ENCODE data around the gene DNAH7.

DNAH7 gene

DNA sequence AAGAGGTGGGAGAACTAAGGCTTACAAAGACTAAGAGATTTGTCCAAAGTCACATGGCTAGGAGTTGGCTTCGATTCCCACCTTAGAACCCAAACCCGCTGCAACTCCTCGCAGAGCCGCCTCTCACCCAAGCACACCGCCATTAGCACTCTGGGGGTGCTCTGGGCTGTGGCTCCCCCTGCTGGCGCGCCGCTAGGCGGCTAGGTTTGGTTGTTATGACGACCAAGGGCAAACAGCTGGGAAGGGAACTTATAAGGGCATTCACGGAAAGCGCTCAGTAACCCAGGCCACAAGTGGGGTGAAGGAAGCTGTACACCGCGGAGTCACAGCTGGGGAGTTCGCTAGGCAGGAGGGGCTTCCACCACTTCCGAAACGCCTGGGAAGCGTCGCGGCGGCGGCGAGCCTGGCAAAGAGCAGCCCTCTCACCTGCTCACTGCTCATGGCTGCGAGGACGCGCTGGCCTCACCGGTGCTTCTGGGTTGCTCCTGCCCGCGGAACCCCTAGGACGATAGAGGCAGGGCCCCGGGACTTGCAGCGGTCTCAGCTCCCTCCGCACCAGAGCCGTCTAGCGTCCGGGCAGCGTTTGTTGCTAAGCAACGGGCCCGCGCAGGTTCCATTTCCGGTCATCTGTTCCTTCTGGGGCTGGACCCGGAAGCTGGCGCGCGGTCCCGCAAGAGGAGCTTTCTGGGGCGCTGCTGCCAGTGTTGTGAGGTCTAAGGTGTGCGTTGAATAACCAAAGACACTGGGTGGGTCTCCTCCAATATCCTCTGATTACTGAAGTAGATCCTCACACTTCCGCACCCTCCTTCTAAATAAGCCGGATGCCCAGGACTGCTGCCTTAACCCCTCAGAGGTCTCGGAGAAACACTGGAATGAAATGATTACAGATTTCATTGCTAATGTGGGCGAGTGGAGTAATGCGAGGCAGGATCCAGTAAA is at the start of gene DNAH7:
Gene DNAH7 (minus strand): TSS at position 567 of the 939 bp plus-strand sequence. CDS start 126 bp downstream, at position 441.
- peaks cover 4 to 9% of the 10 kb centered on the region in 2 donors for H3K4me1 Mint-ChIP-seq
- H3K4me3 Mint-ChIP-seq = peak within 1 kb of the TSS; percentile 95 to 96
- peaks cover 0 to 12% of the 10 kb centered on the region in 2 donors for H3K36me3 Mint-ChIP-seq
- no peaks in the 10 kb centered on the region for H3K9me3 Mint-ChIP-seq
- peaks cover 0 to 2% of the 10 kb centered on the region in 2 donors for H3K27me3 Mint-ChIP-seq
- peak within 1 kb of the TSS; percentile 97 for H3K27ac Mint-ChIP-seq
- DNase-seq (peak; percentile 92), ATAC-seq (replicated peaks) (peak; percentile 97)

DNA sequence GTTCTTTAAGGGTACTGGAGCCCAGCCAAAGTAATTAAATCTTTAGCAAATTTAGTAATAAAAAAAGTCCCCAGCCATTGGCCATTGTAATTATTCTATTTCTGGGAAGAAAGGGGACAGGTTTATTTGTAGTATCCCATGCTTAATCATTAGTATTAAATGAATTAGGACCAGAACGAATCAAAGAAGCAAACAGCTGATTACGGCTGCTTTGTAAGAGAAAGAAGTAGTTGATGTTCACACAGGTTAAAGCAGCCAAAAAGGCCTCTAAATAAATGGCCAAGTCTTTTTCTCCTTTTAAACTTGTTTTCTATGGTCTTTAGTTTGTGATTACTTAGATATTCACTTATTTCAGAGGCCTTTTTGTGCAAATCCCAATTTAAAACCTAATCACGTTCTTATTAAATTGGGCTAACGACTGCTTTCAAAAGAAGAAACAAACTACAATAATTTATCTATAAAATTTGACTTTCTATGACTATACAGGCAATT is 48.6 kb upstream of the DNAH7 start:
- Mint-ChIP-seq H3K4me1 (peaks cover 3 to 9% of the 10 kb centered on the region in 2 donors), H3K4me3 (no peak overlapping the region), H3K36me3 (peaks cover 0 to 5% of the 10 kb centered on the region in 2 donors), H3K9me3 (peaks cover 2 to 7% of the 10 kb centered on the region in 2 donors), H3K27me3 (no peaks in the 10 kb centered on the region), H3K27ac (no peak overlapping the region)
- ATAC-seq (replicated peaks) (no peak), DNase-seq (no peak)

DNA sequence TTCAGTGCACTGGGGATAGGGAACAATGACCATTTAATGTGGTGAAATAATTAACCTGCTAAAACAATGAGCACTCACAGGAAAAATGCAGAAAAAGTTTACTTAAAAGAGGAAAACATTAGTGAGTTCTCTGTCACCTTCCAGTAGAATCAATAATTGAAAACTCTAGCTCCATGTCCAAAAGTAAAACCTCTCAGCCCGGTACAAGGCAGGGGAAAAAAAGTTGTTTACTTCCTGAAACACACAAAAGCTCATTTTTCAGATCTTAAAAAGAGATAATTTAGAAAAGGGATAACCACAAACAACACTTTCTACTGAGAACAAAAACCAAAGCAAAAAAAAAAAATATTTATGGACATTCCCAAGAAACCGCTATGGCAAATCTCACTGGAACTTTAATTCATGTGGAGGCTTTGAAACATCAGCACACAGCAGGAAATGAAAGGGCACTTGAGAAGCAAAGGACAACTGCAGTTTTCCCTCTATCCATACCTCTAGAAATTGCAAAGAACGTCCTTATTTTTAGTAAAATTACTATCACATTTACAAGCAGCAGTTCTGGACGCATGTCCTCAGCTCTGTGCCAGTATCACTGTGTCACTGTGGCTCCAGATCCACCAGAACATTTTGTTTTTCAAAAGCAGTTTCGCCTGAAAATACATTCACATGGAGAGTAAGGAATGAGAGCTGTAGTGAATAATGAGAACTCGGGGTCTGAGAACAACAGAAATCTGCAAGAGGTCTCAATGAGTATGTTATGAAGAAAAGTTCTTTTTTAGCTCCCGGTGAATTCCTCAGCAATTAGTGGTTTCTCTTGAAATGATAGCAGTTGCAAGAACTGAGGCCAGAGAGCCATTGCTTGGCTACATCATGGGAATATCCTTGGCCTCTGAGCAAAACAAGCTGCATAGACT is 44.7 kb upstream of the DNAH7 start:
- H3K4me3 Mint-ChIP-seq = peak overlapping the region; percentile 10 to 19
- H3K9me3 Mint-ChIP-seq = no peaks in the 10 kb centered on the region
- H3K36me3 Mint-ChIP-seq = peaks cover 0 to 2% of the 10 kb centered on the region in 2 donors
- peaks cover 16 to 31% of the 10 kb centered on the region in 2 donors for H3K4me1 Mint-ChIP-seq
- DNase-seq (no peak), ATAC-seq (replicated peaks) (no peak)
- H3K27me3 Mint-ChIP-seq = no peaks in the 10 kb centered on the region
- peak overlapping the region; percentile 31 for H3K27ac Mint-ChIP-seq

DNA sequence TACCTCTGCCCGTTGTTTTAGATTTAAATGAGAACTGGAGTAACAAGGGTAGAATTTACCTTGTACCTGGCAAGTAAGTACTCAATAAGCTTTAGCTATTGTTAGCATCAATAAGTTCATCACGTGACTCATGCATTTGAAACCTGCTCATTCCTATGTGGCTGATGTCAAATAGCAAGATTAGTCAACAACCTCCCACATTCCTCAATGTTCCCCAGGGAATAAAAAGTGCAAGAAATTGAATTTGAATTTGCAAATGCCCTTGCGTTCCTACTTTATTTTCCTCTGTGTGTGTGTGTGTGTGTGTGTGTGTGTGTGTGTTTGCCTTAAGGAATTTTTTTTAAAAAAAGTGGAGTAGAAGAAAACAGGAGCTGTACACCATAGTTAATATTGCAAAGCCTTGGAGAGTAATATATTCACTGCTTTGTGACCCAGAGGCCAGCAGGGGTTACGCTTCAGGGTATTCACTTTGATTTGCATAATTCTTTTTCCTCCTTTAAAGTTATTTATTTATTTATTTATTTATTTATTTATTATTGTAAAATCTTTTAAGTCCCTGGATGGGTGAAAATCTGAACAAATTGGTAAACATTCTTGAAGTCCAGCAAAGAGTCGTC is 43.9 kb upstream of the DNAH7 start:
- ATAC-seq (replicated peaks) (peak; percentile 38 to 46), DNase-seq (no peak)
- Mint-ChIP-seq H3K27me3 (no peaks in the 10 kb centered on the region), H3K27ac (no peak overlapping the region), H3K4me1 (peaks cover 22 to 39% of the 10 kb centered on the region in 2 donors), H3K36me3 (peaks cover 5 to 7% of the 10 kb centered on the region in 2 donors), H3K9me3 (peaks cover 0 to 4% of the 10 kb centered on the region in 2 donors), H3K4me3 (no peak overlapping the region)

DNA sequence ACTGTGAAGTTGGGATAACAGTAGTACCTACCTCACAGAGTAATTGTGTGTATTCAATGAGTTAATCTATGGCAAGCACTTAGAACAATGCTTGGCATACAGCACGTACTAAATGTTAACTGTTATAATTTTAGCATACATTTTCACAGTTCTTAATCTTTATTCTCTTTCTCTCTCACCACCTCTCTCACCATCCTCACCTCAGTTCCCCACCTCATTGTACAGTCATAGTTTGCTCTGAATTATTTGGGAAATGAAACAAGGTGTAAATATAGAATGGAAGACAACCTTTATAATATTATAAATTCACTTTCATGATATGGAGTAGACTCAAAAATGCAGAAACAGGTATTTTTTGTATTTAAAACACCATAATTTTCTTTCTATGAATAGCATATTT is 40.0 kb upstream of the DNAH7 start:
- peaks cover 9% of the 10 kb centered on the region in 2 donors for H3K36me3 Mint-ChIP-seq
- H3K4me3 Mint-ChIP-seq = peak overlapping the region; percentile 51 to 77
- peak; percentile 69 to 73 for ATAC-seq (replicated peaks)
- peaks cover 33 to 66% of the 10 kb centered on the region in 2 donors for H3K4me1 Mint-ChIP-seq
- no peak for DNase-seq
- peak overlapping the region; percentile 93 for H3K27ac Mint-ChIP-seq
- peaks cover 0 to 6% of the 10 kb centered on the region in 2 donors for H3K9me3 Mint-ChIP-seq
- H3K27me3 Mint-ChIP-seq = no peaks in the 10 kb centered on the region

DNA sequence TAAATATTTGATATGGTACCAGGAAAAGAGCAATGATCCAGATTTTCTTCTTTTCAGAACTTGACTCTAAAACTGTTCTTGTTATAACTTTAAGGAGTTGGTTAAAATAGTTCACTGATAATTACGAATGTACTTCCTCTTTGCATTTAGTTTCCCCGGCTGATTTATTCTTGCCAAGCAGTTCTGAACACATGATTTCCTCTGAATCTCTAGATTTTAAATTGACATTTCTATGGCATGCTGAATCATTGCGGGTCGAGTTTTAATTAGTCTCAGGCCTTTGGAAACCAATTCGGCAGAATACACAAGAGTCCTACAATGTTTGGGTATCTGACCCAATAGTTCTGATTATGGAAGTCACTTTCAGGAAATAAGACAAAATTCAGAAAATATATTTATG is 37.3 kb upstream of the DNAH7 start:
- H3K27me3 Mint-ChIP-seq = no peaks in the 10 kb centered on the region
- DNase-seq = no peak
- peaks cover 48 to 79% of the 10 kb centered on the region in 2 donors for H3K4me1 Mint-ChIP-seq
- H3K36me3 Mint-ChIP-seq = peaks cover 9 to 12% of the 10 kb centered on the region in 2 donors
- peaks cover 0 to 6% of the 10 kb centered on the region in 2 donors for H3K9me3 Mint-ChIP-seq
- peak overlapping the region; percentile 23 to 57 for H3K4me3 Mint-ChIP-seq
- peak overlapping the region; percentile 89 for H3K27ac Mint-ChIP-seq
- no peak for ATAC-seq (replicated peaks)

DNA sequence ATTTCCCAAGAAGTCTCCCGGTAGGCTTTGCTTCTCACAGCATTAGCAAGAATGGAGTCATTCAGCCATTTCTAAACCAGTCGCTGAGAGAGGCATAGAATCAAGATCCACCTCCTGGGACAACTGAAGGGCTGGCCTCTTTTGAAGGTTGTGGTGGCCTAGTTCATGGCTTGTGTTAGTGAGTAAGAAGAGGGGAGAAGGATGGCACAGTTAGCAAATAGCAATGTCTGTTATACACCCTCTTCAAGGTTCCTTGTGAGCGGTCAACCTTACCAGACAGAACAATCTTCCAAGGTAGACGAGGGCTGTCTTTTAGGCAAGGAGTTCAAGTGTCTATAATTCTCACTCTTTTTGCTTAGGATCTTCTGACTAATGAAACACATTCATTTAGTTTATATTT is 35.4 kb upstream of the DNAH7 start:
- Mint-ChIP-seq H3K27ac (peak overlapping the region; percentile 91), H3K9me3 (peaks cover 0 to 8% of the 10 kb centered on the region in 2 donors), H3K4me1 (peaks cover 61 to 89% of the 10 kb centered on the region in 2 donors), H3K27me3 (no peaks in the 10 kb centered on the region), H3K4me3 (peak overlapping the region in 1 of 2 donors; percentile 55), H3K36me3 (peaks cover 18 to 20% of the 10 kb centered on the region in 2 donors)
- no peak for DNase-seq
- no peak for ATAC-seq (replicated peaks)

DNA sequence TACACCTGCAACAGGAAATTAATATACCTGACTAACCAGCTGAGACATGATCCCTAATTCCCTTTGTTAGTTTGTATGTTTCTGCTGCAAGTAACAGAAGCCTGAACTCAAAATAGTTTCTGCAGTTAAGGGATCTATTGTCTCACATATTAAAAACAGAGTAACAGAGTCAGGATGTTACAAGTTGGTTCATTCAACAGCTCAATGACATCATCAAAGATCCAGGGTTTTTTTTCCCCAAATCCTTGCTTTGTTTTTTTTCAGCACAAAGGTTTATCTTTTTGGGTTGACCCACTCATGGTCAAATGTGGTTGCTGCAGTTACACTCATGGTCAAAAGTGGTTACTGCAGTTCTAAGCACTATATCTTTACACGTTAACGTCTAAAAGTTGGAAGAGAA is 35.0 kb upstream of the DNAH7 start:
- DNase-seq = no peak
- Mint-ChIP-seq H3K27ac (peak overlapping the region; percentile 91), H3K9me3 (peaks cover 0 to 10% of the 10 kb centered on the region in 2 donors), H3K4me1 (peaks cover 62 to 89% of the 10 kb centered on the region in 2 donors), H3K27me3 (no peaks in the 10 kb centered on the region), H3K36me3 (peaks cover 22 to 25% of the 10 kb centered on the region in 2 donors), H3K4me3 (peak overlapping the region in 1 of 2 donors; percentile 55)
- ATAC-seq (replicated peaks) = no peak

DNA sequence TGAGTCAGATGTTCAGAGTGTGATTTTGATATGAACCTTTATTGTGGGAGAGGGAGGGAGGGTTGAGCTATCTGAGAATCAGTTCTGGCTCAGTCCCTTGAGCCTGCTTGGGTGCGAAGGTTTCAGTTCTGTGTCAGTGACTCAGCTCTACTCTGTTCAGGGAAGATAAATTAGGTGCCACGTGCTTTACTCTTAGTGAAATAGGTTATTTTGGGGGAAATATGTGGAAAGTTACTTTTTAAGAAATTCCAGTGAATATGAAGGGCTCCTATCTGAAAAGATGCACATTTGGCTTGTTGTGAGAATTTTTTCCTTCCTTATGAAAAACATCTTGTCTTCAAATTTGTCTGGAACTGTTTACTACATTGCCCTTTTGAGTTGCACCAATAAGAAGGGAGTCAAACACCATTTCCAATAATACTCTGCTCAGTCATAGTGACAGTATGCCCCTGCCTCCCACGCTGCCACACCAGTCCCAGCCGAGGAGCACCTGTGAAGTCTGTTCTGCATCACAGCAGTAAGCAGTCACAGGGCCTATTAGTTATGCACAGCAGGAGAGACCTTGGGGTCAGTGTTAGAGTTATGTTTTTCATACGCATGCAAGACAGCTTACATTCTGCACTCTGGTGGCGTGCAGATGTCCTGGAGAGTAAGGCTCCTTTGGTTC is 32.8 kb upstream of the DNAH7 start:
- H3K4me1 Mint-ChIP-seq = peaks cover 54 to 80% of the 10 kb centered on the region in 2 donors
- DNase-seq (peak; percentile 90), ATAC-seq (replicated peaks) (peak; percentile 97)
- peaks cover 15 to 19% of the 10 kb centered on the region in 2 donors for H3K36me3 Mint-ChIP-seq
- peaks cover 0 to 5% of the 10 kb centered on the region in 2 donors for H3K9me3 Mint-ChIP-seq
- peak overlapping the region; percentile 15 to 65 for H3K4me3 Mint-ChIP-seq
- H3K27ac Mint-ChIP-seq = peak overlapping the region; percentile 91
- H3K27me3 Mint-ChIP-seq = no peaks in the 10 kb centered on the region

DNA sequence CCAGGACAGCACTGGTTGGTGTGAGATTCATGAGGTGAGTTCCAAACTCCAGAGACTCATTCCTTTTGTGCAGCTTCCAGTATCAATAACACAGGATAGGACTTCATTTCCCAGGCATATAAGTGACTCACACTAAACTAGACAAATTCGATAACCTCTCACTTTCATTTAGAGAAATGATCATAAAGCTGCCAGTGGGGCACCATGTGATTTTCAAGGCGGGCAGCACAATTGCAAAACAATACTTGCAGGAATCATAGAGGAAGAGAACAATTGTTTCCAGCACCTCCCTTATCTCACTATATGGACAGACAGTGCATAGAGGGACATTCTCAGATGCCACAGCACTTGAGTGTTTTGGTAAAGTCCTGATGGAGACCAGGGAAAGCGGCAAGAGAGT is 31.3 kb upstream of the DNAH7 start:
- peaks cover 0 to 7% of the 10 kb centered on the region in 2 donors for H3K9me3 Mint-ChIP-seq
- ATAC-seq (replicated peaks) (no peak), DNase-seq (no peak)
- H3K36me3 Mint-ChIP-seq = peaks cover 15 to 18% of the 10 kb centered on the region in 2 donors
- H3K27me3 Mint-ChIP-seq = no peaks in the 10 kb centered on the region
- peaks cover 51 to 68% of the 10 kb centered on the region in 2 donors for H3K4me1 Mint-ChIP-seq
- H3K27ac Mint-ChIP-seq = peak overlapping the region; percentile 89
- H3K4me3 Mint-ChIP-seq = peak overlapping the region; percentile 51 to 56

DNA sequence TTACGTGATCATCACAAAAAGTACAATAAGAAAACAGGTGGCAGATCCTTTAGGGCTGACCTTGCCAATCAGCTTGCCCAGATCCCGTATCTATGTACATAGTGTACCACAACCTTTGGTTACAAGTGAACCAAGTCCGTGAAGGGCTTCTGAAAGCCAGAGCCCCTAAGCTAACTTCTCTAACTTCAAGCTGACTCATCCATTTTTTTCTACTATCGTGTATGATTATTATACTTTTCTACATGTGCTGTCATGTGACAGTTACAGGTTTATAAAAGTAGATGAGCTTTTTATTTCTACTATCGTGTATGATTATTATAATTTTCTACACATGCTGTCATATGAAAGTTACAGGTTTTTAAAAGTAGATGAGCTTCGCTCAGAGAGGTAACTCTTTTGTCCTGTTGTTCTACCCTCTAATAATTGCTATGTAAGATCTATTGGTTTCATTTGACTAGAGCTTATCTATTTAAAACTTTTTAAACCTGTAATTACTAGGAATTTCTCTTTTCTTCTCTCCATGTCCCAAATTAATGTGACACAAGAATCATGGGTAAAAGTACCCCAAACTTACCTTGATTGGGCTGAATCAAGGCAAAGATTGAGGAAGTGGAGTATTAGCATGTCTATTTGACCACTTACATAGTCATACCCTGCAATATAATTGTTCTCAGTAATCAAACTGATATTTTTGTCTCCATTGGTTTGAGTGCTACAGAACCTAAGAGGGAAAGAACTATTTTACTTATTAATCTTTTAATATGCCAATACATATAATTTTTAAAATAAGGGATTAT is 29.4 kb upstream of the DNAH7 start:
- ATAC-seq (replicated peaks) (no peak), DNase-seq (no peak)
- peak overlapping the region; percentile 20 for H3K27ac Mint-ChIP-seq
- no peaks in the 10 kb centered on the region for H3K27me3 Mint-ChIP-seq
- peaks cover 20 to 24% of the 10 kb centered on the region in 2 donors for H3K36me3 Mint-ChIP-seq
- peaks cover 40 to 52% of the 10 kb centered on the region in 2 donors for H3K4me1 Mint-ChIP-seq
- H3K9me3 Mint-ChIP-seq = peaks cover 0 to 16% of the 10 kb centered on the region in 2 donors
- no peak overlapping the region for H3K4me3 Mint-ChIP-seq

DNA sequence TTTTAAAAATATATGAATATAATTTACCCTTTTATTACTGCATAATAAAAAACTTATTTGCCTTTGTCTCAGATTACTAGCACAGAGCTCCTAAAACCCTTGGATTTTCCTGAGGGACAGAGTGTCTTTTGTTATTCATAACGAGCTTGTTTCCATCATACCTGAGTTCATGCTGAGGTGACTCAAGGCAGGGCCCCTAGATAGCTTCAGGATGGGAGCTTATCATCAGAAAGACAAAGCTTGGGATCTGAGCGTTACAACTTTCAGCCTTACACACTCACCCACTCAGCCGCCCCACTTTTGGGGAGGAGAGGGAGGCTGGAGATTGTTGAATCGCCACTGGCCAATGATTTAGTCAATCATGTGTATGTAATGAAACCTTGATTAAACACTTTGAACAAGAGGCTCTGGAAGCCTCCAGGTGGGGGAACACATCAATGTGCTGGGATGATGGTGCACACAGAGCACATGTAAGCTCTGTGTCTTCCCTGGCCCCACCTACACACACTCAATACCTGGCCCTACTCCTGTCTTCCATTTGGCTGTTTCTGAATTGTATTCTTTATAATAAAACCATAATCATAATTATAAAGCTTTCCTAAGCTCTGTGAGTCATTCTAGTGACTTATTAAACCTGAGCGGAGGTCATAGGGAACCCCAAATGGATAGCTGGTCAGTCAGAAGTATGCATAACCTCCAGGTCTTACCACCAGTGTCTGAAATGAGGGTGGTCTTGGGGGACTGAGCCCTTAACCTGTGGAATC is 28.5 kb upstream of the DNAH7 start:
- H3K4me3 Mint-ChIP-seq = no peak overlapping the region
- no peak overlapping the region for H3K27ac Mint-ChIP-seq
- peaks cover 19 to 25% of the 10 kb centered on the region in 2 donors for H3K36me3 Mint-ChIP-seq
- H3K9me3 Mint-ChIP-seq = peaks cover 0 to 16% of the 10 kb centered on the region in 2 donors
- DNase-seq (no peak), ATAC-seq (replicated peaks) (no peak)
- H3K4me1 Mint-ChIP-seq = peaks cover 31 to 43% of the 10 kb centered on the region in 2 donors
- no peaks in the 10 kb centered on the region for H3K27me3 Mint-ChIP-seq

Data from stimulated activated naive B cell treated with anti-CD40 and anti-IgM and Interleukin-4, amounts not matched to agents 10 μg/mL and 1 μg/mL and 100 μg/mL, for 72 hours (primary cell).